GM21825 (cell line): Measurements from ENCODE around the gene HPSE.

Experiments
- ATAC-seq: cut with Tn5 transposase; IDR thresholded peaks from one replicate; pipeline ENCODE4 v1.9.1; 2021; ENCODE audit warnings: mild to moderate bottlenecking, moderate library complexity; ENCODE audit not compliant: unreplicated experiment

The HPSE gene

GRCh38 chr4:83251447-83251830, 83.2 kb downstream of the HPSE start:
- no peak for ATAC-seq

- no peak for ATAC-seq
Observed at GRCh38 chr4:83250687-83251446, 83.8 kb downstream of the HPSE start.

- ATAC-seq: no peak
Observed at GRCh38 chr4:83248486-83248885, 86.2 kb downstream of the HPSE start.

DNA sequence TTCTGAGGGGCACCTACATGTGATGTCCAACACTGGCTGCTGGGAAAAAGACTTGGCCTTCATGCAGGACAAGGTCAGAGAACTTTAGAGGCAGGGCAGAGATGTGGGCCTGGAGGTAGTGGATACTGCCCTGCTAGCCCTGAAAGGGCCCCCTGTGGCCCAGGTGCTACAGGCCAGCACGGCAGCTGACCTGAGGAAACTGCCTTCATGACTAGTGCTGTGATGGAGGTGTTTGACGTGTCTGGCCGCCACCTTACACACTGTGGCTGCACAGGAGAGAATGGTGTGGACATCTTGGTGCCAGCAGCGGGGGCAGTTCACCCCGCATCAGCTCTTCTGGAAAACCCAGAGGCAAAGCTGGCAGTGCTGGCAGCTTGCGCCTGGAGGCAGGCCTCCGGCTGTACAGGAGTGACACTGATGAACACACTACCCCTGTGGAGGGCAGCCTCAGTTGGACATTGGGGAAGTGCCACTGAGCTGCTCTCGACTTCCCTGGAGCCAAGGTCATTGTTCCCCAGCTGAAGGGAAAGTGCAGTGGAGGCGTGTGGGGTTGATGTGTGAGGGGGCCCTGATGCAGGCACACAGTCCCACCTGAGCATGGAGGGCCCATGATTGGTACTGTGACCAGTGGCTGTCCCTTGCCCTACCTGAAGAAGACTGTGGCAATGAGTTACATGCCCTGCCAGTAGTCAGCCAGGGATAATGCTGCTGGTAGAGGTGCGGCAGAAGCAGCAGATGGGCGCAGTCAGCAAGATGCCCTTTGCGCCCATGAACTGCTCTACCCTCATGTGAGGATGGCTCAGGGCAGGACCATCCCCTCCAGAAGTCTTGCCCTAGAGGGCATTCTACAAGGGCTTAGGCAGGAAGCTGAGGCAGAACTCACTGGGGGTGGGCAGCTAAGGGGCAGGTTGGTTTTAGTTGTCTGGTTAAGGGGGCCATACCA, 87.0 kb downstream of the HPSE start:
- ATAC-seq: no peak
